Gastrocnemius medialis (tissue), 4 donors: Measurements from ENCODE around the gene SIGLEC11.

Experiments
- POLR2A ChIP-seq, 2 donors: fragments of 450-650 bp; IDR thresholded peaks; one replicate each; pipeline ENCODE4 v1.6.1; 2017; ENCODE audit warnings: antibody characterized with exemption in 2 of 2, mild to moderate bottlenecking in 2 of 2, moderate library complexity in 2 of 2
- TF ChIP-seq, protein P1 (sequence below), 5 experiments: fragments of 450-650 bp in 3 of 5; fragments of 200-600 bp in 2 of 5; sonication (generic) in 2 of 5; IDR thresholded peaks in 4 of 5; conservative IDR thresholded peaks in 1 of 5; 1 replicate in 4 of 5; 2 replicates in 1 of 5; pipeline ENCODE4 v1.5.1; 2016 to 2019; ENCODE audit warnings: antibody characterized with exemption in 5 of 5, mild to moderate bottlenecking in 3 of 5, moderate library complexity in 3 of 5

- no peak for TF ChIP-seq POLR2A (IDR thresholded peaks at IDR 0.05)
- TF ChIP-seq, protein P1, sequence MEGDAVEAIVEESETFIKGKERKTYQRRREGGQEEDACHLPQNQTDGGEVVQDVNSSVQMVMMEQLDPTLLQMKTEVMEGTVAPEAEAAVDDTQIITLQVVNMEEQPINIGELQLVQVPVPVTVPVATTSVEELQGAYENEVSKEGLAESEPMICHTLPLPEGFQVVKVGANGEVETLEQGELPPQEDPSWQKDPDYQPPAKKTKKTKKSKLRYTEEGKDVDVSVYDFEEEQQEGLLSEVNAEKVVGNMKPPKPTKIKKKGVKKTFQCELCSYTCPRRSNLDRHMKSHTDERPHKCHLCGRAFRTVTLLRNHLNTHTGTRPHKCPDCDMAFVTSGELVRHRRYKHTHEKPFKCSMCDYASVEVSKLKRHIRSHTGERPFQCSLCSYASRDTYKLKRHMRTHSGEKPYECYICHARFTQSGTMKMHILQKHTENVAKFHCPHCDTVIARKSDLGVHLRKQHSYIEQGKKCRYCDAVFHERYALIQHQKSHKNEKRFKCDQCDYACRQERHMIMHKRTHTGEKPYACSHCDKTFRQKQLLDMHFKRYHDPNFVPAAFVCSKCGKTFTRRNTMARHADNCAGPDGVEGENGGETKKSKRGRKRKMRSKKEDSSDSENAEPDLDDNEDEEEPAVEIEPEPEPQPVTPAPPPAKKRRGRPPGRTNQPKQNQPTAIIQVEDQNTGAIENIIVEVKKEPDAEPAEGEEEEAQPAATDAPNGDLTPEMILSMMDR (IDR thresholded peaks at IDR 0.05 in 4 of 5, conservative IDR thresholded peaks at IDR 0.05 in 1 of 5), result no peak
Measured at GRCh38 chr19:49910179-49910578, 50.8 kb downstream of the SIGLEC11 start.
